Measurements from ENCODE around the gene PLPP2. TPM values are rescaled to one million over a fixed set of nuclear protein-coding genes. Genes with fewer than 3 reads are reported as not detected.
"Not testable (repeated sequence)": the region's sequence is repeated elsewhere in the genome, so short reads cannot be mapped to it uniquely, and the experiment has no call there.

Gene PLPP2
- total RNA-seq, 1 donor from 2014 or later: 1.9 TPM

GRCh38 chr19:275000-275399 lies 16.2 kb downstream of the PLPP2 start:
- TF ChIP-seq CTCF (IDR thresholded peaks at IDR 0.05): no peak
- Mint-ChIP-seq H3K4me3 (ENCODE audit: unreplicated experiment) (no peak overlapping the region), H3K27ac (ENCODE audit: unreplicated experiment) (no peak overlapping the region), H3K9me3 (ENCODE audit: unreplicated experiment) (no peaks in the 10 kb centered on the region), H3K36me3 (ENCODE audit: unreplicated experiment) (no peaks in the 10 kb centered on the region), H3K27me3 (ENCODE audit: unreplicated experiment) (peaks cover 43% of the 10 kb centered on the region), H3K4me1 (ENCODE audit: unreplicated experiment) (no peaks in the 10 kb centered on the region)
- no peak for DNase-seq (ENCODE audit: extremely low spot score, unreplicated experiment)

- Mint-ChIP-seq H3K27me3 (ENCODE audit: unreplicated experiment) (peaks cover 46% of the 10 kb centered on the region), H3K4me3 (ENCODE audit: unreplicated experiment) (no peak overlapping the region)
These were observed 17.8 kb downstream of the PLPP2 start for GRCh38 chr19:273393-273792.

GRCh38 chr19:271856-272255 lies 19.3 kb downstream of the PLPP2 start:
- Mint-ChIP-seq H3K4me1 (ENCODE audit: unreplicated experiment) (peaks cover 5% of the 10 kb centered on the region), H3K36me3 (ENCODE audit: unreplicated experiment) (no peaks in the 10 kb centered on the region), H3K27ac (ENCODE audit: unreplicated experiment) (no peak overlapping the region), H3K9me3 (ENCODE audit: unreplicated experiment) (no peaks in the 10 kb centered on the region), H3K4me3 (ENCODE audit: unreplicated experiment) (no peak overlapping the region), H3K27me3 (ENCODE audit: unreplicated experiment) (peaks cover 45% of the 10 kb centered on the region)
- TF ChIP-seq CTCF (IDR thresholded peaks at IDR 0.05): no peak
- no peak for DNase-seq (ENCODE audit: extremely low spot score, unreplicated experiment)

More at GRCh38 chr19:273393-273792, 17.8 kb downstream of the PLPP2 start:
- no peak overlapping the region for H3K27ac Mint-ChIP-seq (ENCODE audit: unreplicated experiment)
- no peaks in the 10 kb centered on the region for H3K36me3 Mint-ChIP-seq (ENCODE audit: unreplicated experiment)
- no peak for TF ChIP-seq CTCF (IDR thresholded peaks at IDR 0.05)
- peak; percentile 53 for DNase-seq (ENCODE audit: extremely low spot score, unreplicated experiment)
- no peaks in the 10 kb centered on the region for H3K4me1 Mint-ChIP-seq (ENCODE audit: unreplicated experiment)
- no peaks in the 10 kb centered on the region for H3K9me3 Mint-ChIP-seq (ENCODE audit: unreplicated experiment)

GRCh38 chr19:270766-271318 lies 20.4 kb downstream of the PLPP2 start:
- not testable (repeated sequence) for H3K4me1 Mint-ChIP-seq (ENCODE audit: unreplicated experiment); H3K27ac Mint-ChIP-seq (ENCODE audit: unreplicated experiment); H3K36me3 Mint-ChIP-seq (ENCODE audit: unreplicated experiment); H3K9me3 Mint-ChIP-seq (ENCODE audit: unreplicated experiment); H3K4me3 Mint-ChIP-seq (ENCODE audit: unreplicated experiment)
- H3K27me3 Mint-ChIP-seq (ENCODE audit: unreplicated experiment): peaks cover 49% of the 10 kb centered on the region
- DNase-seq (ENCODE audit: extremely low spot score, unreplicated experiment): peak; percentile 59

GRCh38 chr19:269241-269640 lies 22.0 kb downstream of the PLPP2 start:
- Mint-ChIP-seq H3K4me3 (ENCODE audit: unreplicated experiment) (no peak overlapping the region), H3K27ac (ENCODE audit: unreplicated experiment) (no peak overlapping the region), H3K4me1 (ENCODE audit: unreplicated experiment) (peaks cover 8% of the 10 kb centered on the region), H3K9me3 (ENCODE audit: unreplicated experiment) (no peaks in the 10 kb centered on the region), H3K36me3 (ENCODE audit: unreplicated experiment) (no peaks in the 10 kb centered on the region), H3K27me3 (ENCODE audit: unreplicated experiment) (peaks cover 56% of the 10 kb centered on the region)
- DNase-seq (ENCODE audit: extremely low spot score, unreplicated experiment): no peak
- no peak for TF ChIP-seq CTCF (IDR thresholded peaks at IDR 0.05)

- no peak for DNase-seq (ENCODE audit: extremely low spot score, unreplicated experiment)
- Mint-ChIP-seq H3K4me1 (ENCODE audit: unreplicated experiment) (peaks cover 4% of the 10 kb centered on the region), H3K9me3 (ENCODE audit: unreplicated experiment) (no peaks in the 10 kb centered on the region), H3K27ac (ENCODE audit: unreplicated experiment) (no peak overlapping the region), H3K36me3 (ENCODE audit: unreplicated experiment) (no peaks in the 10 kb centered on the region), H3K4me3 (ENCODE audit: unreplicated experiment) (no peak overlapping the region), H3K27me3 (ENCODE audit: unreplicated experiment) (peaks cover 52% of the 10 kb centered on the region)
- TF ChIP-seq CTCF (IDR thresholded peaks at IDR 0.05): no peak
These were observed 29.1 kb downstream of the PLPP2 start for GRCh38 chr19:262125-262524.

GRCh38 chr19:256804-257203 lies 34.4 kb downstream of the PLPP2 start:
- not testable (repeated sequence) for H3K9me3 Mint-ChIP-seq (ENCODE audit: unreplicated experiment); DNase-seq (ENCODE audit: extremely low spot score, unreplicated experiment); H3K36me3 Mint-ChIP-seq (ENCODE audit: unreplicated experiment); H3K27ac Mint-ChIP-seq (ENCODE audit: unreplicated experiment); H3K4me1 Mint-ChIP-seq (ENCODE audit: unreplicated experiment); H3K4me3 Mint-ChIP-seq (ENCODE audit: unreplicated experiment)
- peaks cover 51% of the 10 kb centered on the region for H3K27me3 Mint-ChIP-seq (ENCODE audit: unreplicated experiment)

Measured in osteocyte (in vitro differentiated cells).